Measurements from ENCODE around the gene SPIRE1. TPM values are rescaled to one million over a fixed set of nuclear protein-coding genes. Genes with fewer than 3 reads are reported as not detected.
A peak's percentile ranks its signal among the peaks of the same experiment; 100 is the strongest.

The SPIRE1 gene
- total RNA-seq, 1 donor from 2014 or later: 8.4 TPM

DNA sequence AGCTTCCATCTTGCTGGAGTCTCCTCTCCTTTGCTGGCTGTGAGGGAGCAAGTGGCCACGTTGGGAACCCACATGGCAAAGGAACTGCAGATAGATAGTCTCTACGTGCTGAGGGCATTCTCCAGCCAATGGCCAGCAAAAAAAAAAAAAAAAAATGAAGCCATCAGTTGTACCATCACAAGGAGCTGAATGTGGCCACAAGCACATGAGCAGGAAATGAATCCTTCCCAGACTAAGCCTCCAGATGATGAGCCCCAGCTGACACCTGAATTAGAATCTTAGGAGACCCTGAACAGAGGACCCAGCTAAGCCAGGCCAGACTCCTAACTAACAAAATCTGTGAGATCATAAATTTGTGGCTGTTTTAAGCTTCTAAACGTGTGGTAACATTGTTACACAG is 57.9 kb downstream of the SPIRE1 start:
- Mint-ChIP-seq H3K27me3 (no peaks in the 10 kb centered on the region), H3K4me1 (peaks cover 22% of the 10 kb centered on the region), H3K4me3 (no peak overlapping the region), H3K36me3 (ENCODE audit: low read depth) (no peaks in the 10 kb centered on the region), H3K27ac (no peak overlapping the region), H3K9me3 (no peaks in the 10 kb centered on the region)
- intact Hi-C loops (cut with micrococcal nuclease): no loop called here
- DNase-seq: no peak

- Mint-ChIP-seq H3K9me3 (no peaks in the 10 kb centered on the region), H3K4me3 (no peak overlapping the region), H3K36me3 (ENCODE audit: low read depth) (no peaks in the 10 kb centered on the region), H3K4me1 (peaks cover 22% of the 10 kb centered on the region), H3K27ac (no peak overlapping the region), H3K27me3 (no peaks in the 10 kb centered on the region)
- no peak for DNase-seq
- intact Hi-C loops (cut with micrococcal nuclease): no loop called here
Observed at GRCh38 chr18:12599543-12599942, 58.4 kb downstream of the SPIRE1 start.

- peaks cover 22% of the 10 kb centered on the region for H3K4me1 Mint-ChIP-seq
- H3K4me3 Mint-ChIP-seq: no peak overlapping the region
- intact Hi-C loops (cut with micrococcal nuclease): no loop called here
- no peak overlapping the region for H3K27ac Mint-ChIP-seq
- DNase-seq: no peak
- no peaks in the 10 kb centered on the region for H3K9me3 Mint-ChIP-seq
- H3K36me3 Mint-ChIP-seq (ENCODE audit: low read depth): no peaks in the 10 kb centered on the region
- peaks cover 2% of the 10 kb centered on the region for H3K27me3 Mint-ChIP-seq
Observed at GRCh38 chr18:12598181-12598930, 59.6 kb downstream of the SPIRE1 start.

DNA sequence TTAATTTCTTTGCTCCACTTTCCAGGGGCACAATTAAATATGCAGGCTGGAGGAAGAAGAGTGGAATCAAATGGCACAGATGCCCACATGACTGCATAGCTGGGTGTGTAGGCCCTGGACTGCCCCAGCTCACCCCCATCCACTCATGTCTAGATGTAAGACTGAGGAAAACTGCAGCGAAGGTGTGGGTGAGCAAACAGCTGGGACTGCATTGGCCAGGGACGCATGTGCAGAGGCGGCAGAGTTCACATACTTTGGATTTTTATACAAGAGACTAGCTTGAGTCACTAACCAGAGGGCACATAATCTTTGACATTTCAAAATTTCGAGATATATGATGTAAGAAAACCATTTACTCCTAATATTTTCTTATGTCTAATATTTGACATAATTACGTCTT is 60.1 kb downstream of the SPIRE1 start:
- Mint-ChIP-seq H3K36me3 (ENCODE audit: low read depth) (no peaks in the 10 kb centered on the region), H3K4me3 (no peak overlapping the region), H3K27me3 (peaks cover 2% of the 10 kb centered on the region), H3K9me3 (no peaks in the 10 kb centered on the region), H3K27ac (peak overlapping the region; percentile 52), H3K4me1 (peaks cover 20% of the 10 kb centered on the region)
- no peak for DNase-seq
- intact Hi-C loops (cut with micrococcal nuclease): no loop called here

DNA sequence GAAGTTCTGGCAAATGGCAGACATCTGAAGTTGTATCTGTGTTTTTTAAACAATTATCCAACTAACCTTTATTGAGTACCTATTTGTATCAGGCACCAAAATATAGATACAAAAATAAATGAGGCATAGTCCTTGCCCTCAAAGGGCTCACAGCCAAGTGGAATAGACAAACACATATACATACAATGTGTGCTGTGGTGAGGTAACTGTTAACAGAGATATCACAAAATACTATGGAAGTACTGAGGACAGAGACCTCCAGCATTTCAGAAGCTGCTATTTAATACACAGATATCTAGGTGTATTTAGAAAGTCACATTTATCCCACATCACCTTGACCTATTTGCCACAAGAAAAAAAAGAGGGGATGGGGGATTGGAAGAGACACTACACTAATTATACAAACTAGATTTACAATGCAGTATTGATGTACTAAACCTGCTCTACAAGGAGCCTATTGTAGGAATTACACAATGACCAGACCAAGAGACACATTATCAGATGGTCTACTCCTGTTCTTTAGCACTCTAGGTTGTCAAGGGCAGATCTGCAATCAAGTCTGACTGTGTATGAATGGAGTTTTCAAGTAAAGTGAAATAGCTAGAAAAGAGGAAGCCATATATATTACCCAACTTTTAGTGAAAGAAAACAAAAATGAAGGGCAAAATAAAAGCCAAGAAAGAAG is 62.2 kb downstream of the SPIRE1 start:
- Mint-ChIP-seq H3K36me3 (ENCODE audit: low read depth) (no peaks in the 10 kb centered on the region), H3K27ac (no peak overlapping the region), H3K27me3 (peaks cover 2% of the 10 kb centered on the region), H3K4me1 (peaks cover 11% of the 10 kb centered on the region), H3K9me3 (no peaks in the 10 kb centered on the region), H3K4me3 (no peak overlapping the region)
- intact Hi-C loops (cut with micrococcal nuclease): no loop called here
- DNase-seq: no peak

- intact Hi-C loops (cut with micrococcal nuclease): no loop called here
- peaks cover 11% of the 10 kb centered on the region for H3K4me1 Mint-ChIP-seq
- no peak overlapping the region for H3K27ac Mint-ChIP-seq
- no peaks in the 10 kb centered on the region for H3K9me3 Mint-ChIP-seq
- no peak overlapping the region for H3K4me3 Mint-ChIP-seq
- peaks cover 4% of the 10 kb centered on the region for H3K27me3 Mint-ChIP-seq
- no peaks in the 10 kb centered on the region for H3K36me3 Mint-ChIP-seq (ENCODE audit: low read depth)
- no peak for DNase-seq
Observed at GRCh38 chr18:12593866-12594265, 64.0 kb downstream of the SPIRE1 start.

- no peak for DNase-seq
- intact Hi-C loops (cut with micrococcal nuclease): no loop called here
- Mint-ChIP-seq H3K4me3 (no peak overlapping the region), H3K4me1 (peaks cover 7% of the 10 kb centered on the region), H3K27me3 (peaks cover 7% of the 10 kb centered on the region), H3K27ac (no peak overlapping the region), H3K36me3 (ENCODE audit: low read depth) (no peaks in the 10 kb centered on the region), H3K9me3 (no peaks in the 10 kb centered on the region)
Observed at GRCh38 chr18:12592597-12593127, 65.2 kb downstream of the SPIRE1 start.

GRCh38 chr18:12589448-12589847 is 68.5 kb downstream of the SPIRE1 start:
- Mint-ChIP-seq H3K27ac (peak overlapping the region; percentile 19), H3K4me3 (no peak overlapping the region), H3K9me3 (no peaks in the 10 kb centered on the region), H3K4me1 (no peaks in the 10 kb centered on the region), H3K36me3 (ENCODE audit: low read depth) (no peaks in the 10 kb centered on the region), H3K27me3 (peaks cover 7% of the 10 kb centered on the region)
- no peak for DNase-seq
- intact Hi-C loops (cut with micrococcal nuclease): no loop called here

GRCh38 chr18:12586956-12587355 is 71.0 kb downstream of the SPIRE1 start:
- DNase-seq: no peak
- Mint-ChIP-seq H3K4me1 (no peaks in the 10 kb centered on the region), H3K4me3 (no peak overlapping the region), H3K9me3 (no peaks in the 10 kb centered on the region), H3K27ac (no peak overlapping the region), H3K27me3 (peaks cover 5% of the 10 kb centered on the region), H3K36me3 (ENCODE audit: low read depth) (no peaks in the 10 kb centered on the region)
- intact Hi-C loops (cut with micrococcal nuclease): no loop called here

- DNase-seq: no peak
- Mint-ChIP-seq H3K27me3 (peaks cover 8% of the 10 kb centered on the region), H3K9me3 (no peaks in the 10 kb centered on the region), H3K4me1 (no peaks in the 10 kb centered on the region), H3K36me3 (ENCODE audit: low read depth) (no peaks in the 10 kb centered on the region), H3K4me3 (no peak overlapping the region), H3K27ac (no peak overlapping the region)
- intact Hi-C loops (cut with micrococcal nuclease): no loop called here
Observed at GRCh38 chr18:12585218-12585617, 72.7 kb downstream of the SPIRE1 start.

- H3K27me3 Mint-ChIP-seq: peaks cover 2% of the 10 kb centered on the region
- no peak overlapping the region for H3K27ac Mint-ChIP-seq
- no peaks in the 10 kb centered on the region for H3K4me1 Mint-ChIP-seq
- no peaks in the 10 kb centered on the region for H3K36me3 Mint-ChIP-seq (ENCODE audit: low read depth)
- intact Hi-C loops (cut with micrococcal nuclease): no loop called here
- H3K4me3 Mint-ChIP-seq: no peak overlapping the region
- H3K9me3 Mint-ChIP-seq: no peaks in the 10 kb centered on the region
- no peak for DNase-seq
Observed at GRCh38 chr18:12580630-12581342, 77.1 kb downstream of the SPIRE1 start.

DNA sequence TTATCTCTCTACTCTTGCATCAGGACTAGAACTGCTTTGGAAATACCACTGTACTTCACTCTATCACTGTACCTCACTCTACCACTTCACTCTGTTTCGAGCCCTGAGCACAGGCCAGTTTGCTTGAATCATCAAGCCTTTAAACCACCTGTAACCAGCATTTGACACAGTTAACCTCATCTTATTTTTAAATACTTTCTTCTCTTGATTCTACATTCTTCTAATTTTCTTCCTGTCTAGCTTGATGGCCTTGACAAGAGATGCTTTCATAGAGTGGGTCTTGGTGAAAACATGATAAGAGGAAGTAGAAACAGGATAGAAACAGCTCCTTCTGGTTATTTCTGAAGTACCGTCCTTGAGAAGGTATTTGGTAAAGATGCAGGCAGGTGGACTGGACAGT is 78.1 kb downstream of the SPIRE1 start:
- no peak for DNase-seq
- intact Hi-C loops (cut with micrococcal nuclease): no loop called here
- Mint-ChIP-seq H3K27ac (no peak overlapping the region), H3K9me3 (no peaks in the 10 kb centered on the region), H3K36me3 (ENCODE audit: low read depth) (no peaks in the 10 kb centered on the region), H3K27me3 (peaks cover 2% of the 10 kb centered on the region), H3K4me3 (no peak overlapping the region), H3K4me1 (no peaks in the 10 kb centered on the region)

GRCh38 chr18:12577848-12578247 is 80.1 kb downstream of the SPIRE1 start:
- H3K27ac Mint-ChIP-seq: no peak overlapping the region
- no peaks in the 10 kb centered on the region for H3K9me3 Mint-ChIP-seq
- DNase-seq: no peak
- no peaks in the 10 kb centered on the region for H3K36me3 Mint-ChIP-seq (ENCODE audit: low read depth)
- no peak overlapping the region for H3K4me3 Mint-ChIP-seq
- H3K4me1 Mint-ChIP-seq: no peaks in the 10 kb centered on the region
- peaks cover 9% of the 10 kb centered on the region for H3K27me3 Mint-ChIP-seq
- intact Hi-C loops (cut with micrococcal nuclease): no loop called here

Measured in activated CD4-positive, alpha-beta T cell treated with anti-CD3 and anti-CD28 coated beads, Interleukin-2, amount 10 ng/mL, durations not matched to agents 24 days and 14 days (primary cell).